Activated T-helper 1 cell treated with anti-CD3 and anti-CD28 coated beads, Interleukin-2, amount 50 U/mL, for 16 hours (primary cell): ENCODE data around the gene LRRC14B.
"Not testable (repeated sequence)": the region's sequence is repeated elsewhere in the genome, so short reads cannot be mapped to it uniquely, and the experiment has no call there.

Experiments
- DNase-seq, 2 donors: peaks; one replicate each; pipeline ENCODE4 v3.0.0-alpha.2; 2020; ENCODE audit warnings: low read depth in 1 of 2, low spot score in 1 of 2

LRRC14B gene

GRCh38 chr5:190366-191035, 794 bp upstream of the LRRC14B start:
- no peak for DNase-seq

- no peak for DNase-seq
Observed at GRCh38 chr5:191949-192690, 825 bp downstream of the LRRC14B start.

GRCh38 chr5:192691-192969, 1.3 kb downstream of the LRRC14B start:
- no peak for DNase-seq

- DNase-seq: no peak
Observed at GRCh38 chr5:192970-193831, 1.9 kb downstream of the LRRC14B start.

- DNase-seq: no peak
Observed at GRCh38 chr5:194102-194501, 2.8 kb downstream of the LRRC14B start.

GRCh38 chr5:194603-195209, 3.4 kb downstream of the LRRC14B start:
- no peak for DNase-seq

GRCh38 chr5:195401-196160, 4.3 kb downstream of the LRRC14B start:
- DNase-seq: no peak

- DNase-seq: no peak
Observed at GRCh38 chr5:196350-196749, 5.1 kb downstream of the LRRC14B start.

- DNase-seq: not testable (repeated sequence)
Observed at GRCh38 chr5:197031-197430, 5.7 kb downstream of the LRRC14B start.

GRCh38 chr5:197892-198489, 6.7 kb downstream of the LRRC14B start:
- DNase-seq: no peak

- no peak for DNase-seq
Observed at GRCh38 chr5:198516-199196, 7.4 kb downstream of the LRRC14B start.

GRCh38 chr5:199197-199949, 8.1 kb downstream of the LRRC14B start:
- no peak for DNase-seq

- no peak for DNase-seq
Observed at GRCh38 chr5:199950-200645, 8.8 kb downstream of the LRRC14B start.

GRCh38 chr5:200985-201384, 9.7 kb downstream of the LRRC14B start:
- no peak for DNase-seq

GRCh38 chr5:201672-202071, 10.4 kb downstream of the LRRC14B start:
- DNase-seq: no peak

- DNase-seq: no peak
Observed at GRCh38 chr5:203246-203930, 12.1 kb downstream of the LRRC14B start.

GRCh38 chr5:204001-204400, 12.7 kb downstream of the LRRC14B start:
- no peak for DNase-seq

- DNase-seq: no peak
Observed at GRCh38 chr5:204462-204861, 13.2 kb downstream of the LRRC14B start.
